ENCODE measurements around the gene FMNL2.

The FMNL2 gene

DNA sequence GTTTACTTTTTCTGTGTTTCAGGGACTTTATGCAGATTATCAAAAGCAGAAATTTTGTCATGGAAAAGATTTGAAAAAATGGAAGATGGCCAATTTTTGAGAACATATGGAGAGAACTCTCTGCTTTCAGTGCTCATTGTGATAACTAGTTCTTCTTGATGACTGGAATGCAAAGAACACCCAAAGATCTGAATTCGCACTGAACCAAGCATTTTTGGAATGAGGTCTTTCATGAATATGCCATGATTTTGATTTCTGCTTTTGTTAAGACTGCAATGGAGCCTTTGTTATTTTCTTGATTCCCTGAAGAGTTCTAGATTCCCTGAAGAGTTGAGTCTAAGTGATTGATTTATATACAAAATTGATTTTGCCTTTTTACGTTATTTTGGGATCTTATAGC, 124.1 kb downstream of the FMNL2 start:
- no peaks in the 10 kb centered on the region for H3K9me3 ChIP-seq (ENCODE audit: low read length)
- no peak overlapping the region for H3K4me3 ChIP-seq (ENCODE audit: low read depth, low read length, poor library complexity, severe bottlenecking)
- no peak for TF ChIP-seq EZH2 (IDR thresholded peaks at IDR 0.05; ENCODE audit: borderline replicate concordance, low read length)
- TF ChIP-seq, protein P1, sequence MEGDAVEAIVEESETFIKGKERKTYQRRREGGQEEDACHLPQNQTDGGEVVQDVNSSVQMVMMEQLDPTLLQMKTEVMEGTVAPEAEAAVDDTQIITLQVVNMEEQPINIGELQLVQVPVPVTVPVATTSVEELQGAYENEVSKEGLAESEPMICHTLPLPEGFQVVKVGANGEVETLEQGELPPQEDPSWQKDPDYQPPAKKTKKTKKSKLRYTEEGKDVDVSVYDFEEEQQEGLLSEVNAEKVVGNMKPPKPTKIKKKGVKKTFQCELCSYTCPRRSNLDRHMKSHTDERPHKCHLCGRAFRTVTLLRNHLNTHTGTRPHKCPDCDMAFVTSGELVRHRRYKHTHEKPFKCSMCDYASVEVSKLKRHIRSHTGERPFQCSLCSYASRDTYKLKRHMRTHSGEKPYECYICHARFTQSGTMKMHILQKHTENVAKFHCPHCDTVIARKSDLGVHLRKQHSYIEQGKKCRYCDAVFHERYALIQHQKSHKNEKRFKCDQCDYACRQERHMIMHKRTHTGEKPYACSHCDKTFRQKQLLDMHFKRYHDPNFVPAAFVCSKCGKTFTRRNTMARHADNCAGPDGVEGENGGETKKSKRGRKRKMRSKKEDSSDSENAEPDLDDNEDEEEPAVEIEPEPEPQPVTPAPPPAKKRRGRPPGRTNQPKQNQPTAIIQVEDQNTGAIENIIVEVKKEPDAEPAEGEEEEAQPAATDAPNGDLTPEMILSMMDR (IDR thresholded peaks at IDR 0.05; ENCODE audit: low read length), result no peak
- H3K4me1 ChIP-seq (ENCODE audit: insufficient read depth, low read length, severe bottlenecking), result no peaks in the 10 kb centered on the region
- H3K27me3 ChIP-seq (ENCODE audit: insufficient read depth, low read length), result no peaks in the 10 kb centered on the region
- H4K20me1 ChIP-seq (ENCODE audit: insufficient read depth, low read length), result no peaks in the 10 kb centered on the region
- no peaks in the 10 kb centered on the region for H3K79me2 ChIP-seq (ENCODE audit: insufficient read depth, low read length)
- H3K27ac ChIP-seq (ENCODE audit: low read depth, low read length, poor library complexity, severe bottlenecking), result no peak overlapping the region
- no peak overlapping the region for H3K9ac ChIP-seq (ENCODE audit: low read length)
- H2AFZ ChIP-seq (ENCODE audit: low read length), result no peak overlapping the region
- H3F3A ChIP-seq (ENCODE audit: insufficient read depth, low read length), result no peaks in the 10 kb centered on the region
- no peak overlapping the region for H3K4me2 ChIP-seq (ENCODE audit: low read length)
- H3K9me2 ChIP-seq (ENCODE audit: low read depth, low read length), result no peaks in the 10 kb centered on the region
- H3K36me3 ChIP-seq (ENCODE audit: insufficient read depth, low read length), result no peaks in the 10 kb centered on the region

DNA sequence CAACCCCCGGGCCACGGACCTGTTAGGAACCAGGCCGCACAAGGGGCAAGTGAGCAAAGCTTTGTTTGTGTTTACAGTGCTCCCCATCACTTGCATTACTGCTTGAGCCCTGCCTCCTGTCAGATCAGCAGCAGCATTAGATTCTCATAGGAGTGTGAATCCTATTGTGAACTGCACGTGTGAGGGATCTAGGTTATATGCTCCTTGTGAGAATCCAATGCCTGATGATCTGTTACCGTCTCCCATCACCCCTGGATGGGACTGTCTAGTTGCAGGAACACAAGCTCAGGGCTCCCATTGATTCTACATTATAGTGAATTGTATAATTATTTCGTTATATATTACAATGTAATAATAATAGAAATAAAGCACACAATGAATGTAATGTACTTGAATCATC, 125.6 kb downstream of the FMNL2 start:
- Histone ChIP-seq H3K4me2 (ENCODE audit: low read length) (no peak overlapping the region), H3K4me3 (ENCODE audit: low read depth, low read length, poor library complexity, severe bottlenecking) (no peak overlapping the region), H3K9me2 (ENCODE audit: low read depth, low read length) (no peaks in the 10 kb centered on the region), H3K79me2 (ENCODE audit: insufficient read depth, low read length) (no peaks in the 10 kb centered on the region), H3K9me3 (ENCODE audit: low read length) (no peaks in the 10 kb centered on the region), H4K20me1 (ENCODE audit: insufficient read depth, low read length) (no peaks in the 10 kb centered on the region), H3K36me3 (ENCODE audit: insufficient read depth, low read length) (no peaks in the 10 kb centered on the region), H3K9ac (ENCODE audit: low read length) (no peak overlapping the region), H3K27me3 (ENCODE audit: insufficient read depth, low read length) (no peaks in the 10 kb centered on the region), H2AFZ (ENCODE audit: low read length) (no peak overlapping the region), H3F3A (ENCODE audit: insufficient read depth, low read length) (no peaks in the 10 kb centered on the region), H3K4me1 (ENCODE audit: insufficient read depth, low read length, severe bottlenecking) (no peaks in the 10 kb centered on the region), H3K27ac (ENCODE audit: low read depth, low read length, poor library complexity, severe bottlenecking) (no peak overlapping the region)
- TF ChIP-seq EZH2 (IDR thresholded peaks at IDR 0.05; ENCODE audit: borderline replicate concordance, low read length), result no peak
- TF ChIP-seq, protein P1 (IDR thresholded peaks at IDR 0.05; ENCODE audit: low read length), result no peak

DNA sequence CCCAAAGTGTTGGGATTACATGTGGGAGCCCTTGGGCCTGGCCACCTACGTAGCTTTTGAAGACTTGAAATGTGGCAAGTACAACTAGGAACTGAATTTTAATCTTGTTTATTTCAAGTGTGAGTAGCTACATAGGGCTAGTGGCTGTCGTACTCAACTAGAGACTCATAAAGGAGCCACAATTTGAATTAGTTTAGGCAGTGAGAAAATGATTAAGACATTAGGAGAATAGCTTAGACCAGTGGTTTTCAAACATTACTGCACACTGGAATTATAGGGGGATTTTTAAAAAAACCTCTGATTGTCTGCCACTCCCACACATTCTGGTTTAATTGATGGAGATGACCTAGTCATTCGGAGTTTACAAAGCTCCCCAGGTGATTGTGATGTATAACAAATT, 127.1 kb downstream of the FMNL2 start:
- TF ChIP-seq, protein P1 (IDR thresholded peaks at IDR 0.05; ENCODE audit: low read length), result no peak
- TF ChIP-seq EZH2 (IDR thresholded peaks at IDR 0.05; ENCODE audit: borderline replicate concordance, low read length), result no peak
- Histone ChIP-seq H3K4me3 (ENCODE audit: low read depth, low read length, poor library complexity, severe bottlenecking) (no peak overlapping the region), H3K9me2 (ENCODE audit: low read depth, low read length) (no peaks in the 10 kb centered on the region), H3K36me3 (ENCODE audit: insufficient read depth, low read length) (no peaks in the 10 kb centered on the region), H3K27ac (ENCODE audit: low read depth, low read length, poor library complexity, severe bottlenecking) (no peak overlapping the region), H3K79me2 (ENCODE audit: insufficient read depth, low read length) (no peaks in the 10 kb centered on the region), H3F3A (ENCODE audit: insufficient read depth, low read length) (no peaks in the 10 kb centered on the region), H3K9me3 (ENCODE audit: low read length) (no peaks in the 10 kb centered on the region), H3K4me1 (ENCODE audit: insufficient read depth, low read length, severe bottlenecking) (no peaks in the 10 kb centered on the region), H3K9ac (ENCODE audit: low read length) (no peak overlapping the region), H2AFZ (ENCODE audit: low read length) (no peak overlapping the region), H4K20me1 (ENCODE audit: insufficient read depth, low read length) (no peaks in the 10 kb centered on the region), H3K4me2 (ENCODE audit: low read length) (no peak overlapping the region), H3K27me3 (ENCODE audit: insufficient read depth, low read length) (no peaks in the 10 kb centered on the region)
